Esophagus squamous epithelium (tissue), 4 donors: ENCODE results near the gene DIAPH3.

Experiments
- CTCF ChIP-seq, 6 experiments: fragments of 450-650 bp in 4 of 6; fragments of 200-600 bp in 2 of 6; sonication (generic) in 2 of 6; IDR thresholded peaks; one replicate each; pipeline ENCODE4 v1.5.1; 2016 to 2019; ENCODE audit warnings: antibody characterized with exemption in 6 of 6, mild to moderate bottlenecking in 4 of 6, moderate library complexity in 4 of 6
- POLR2A ChIP-seq, 4 donors: fragments of 450-650 bp; IDR thresholded peaks; one replicate each; pipeline ENCODE4 v1.6.1; 2017; ENCODE audit warnings: antibody characterized with exemption in 4 of 4, mild to moderate bottlenecking in 4 of 4, moderate library complexity in 3 of 4

GRCh38 chr13:59950266-59950665 lies 213.5 kb downstream of the DIAPH3 start:
- TF ChIP-seq CTCF (IDR thresholded peaks at IDR 0.05) (no peak), POLR2A (IDR thresholded peaks at IDR 0.05) (no peak)
